Epithelial cell of esophagus (primary cell): ENCODE measurements around the gene TMBIM1.
A peak's percentile ranks its signal among the peaks of the same experiment; 100 is the strongest.

Source experiments
- DNase-seq: peaks from one replicate; pipeline ENCODE4 v3.0.0; 2010; ENCODE audit warnings: low read depth
- H3K4me3 ChIP-seq: 2 replicates; pipeline ENCODE4 v1.5.1; 2011; ENCODE audit warnings: mild to moderate bottlenecking, low read length, control low read depth
- CTCF ChIP-seq: IDR thresholded peaks from 2 replicates; pipeline ENCODE4 v1.5.1; 2011; ENCODE audit warnings: low read depth, mild to moderate bottlenecking, low read length, control low read depth, inconsistent platforms; ENCODE audit not compliant: insufficient read depth; ENCODE audit errors: missing control alignments

TMBIM1 gene

GRCh38 chr2:218323526-218324472, 31.5 kb upstream of the TMBIM1 start:
- no peak for TF ChIP-seq CTCF
- peak; percentile 52 for DNase-seq
- H3K4me3 ChIP-seq, result peak overlapping the region; percentile 41

- DNase-seq, result peak; percentile 50
- peak overlapping the region; percentile 41 for H3K4me3 ChIP-seq
- no peak for TF ChIP-seq CTCF
These were observed 30.6 kb upstream of the TMBIM1 start for GRCh38 chr2:218322768-218323525.

GRCh38 chr2:218320704-218321336, 28.5 kb upstream of the TMBIM1 start:
- no peak overlapping the region for H3K4me3 ChIP-seq

GRCh38 chr2:218319813-218320365, 27.6 kb upstream of the TMBIM1 start:
- no peak overlapping the region for H3K4me3 ChIP-seq
- DNase-seq, result no peak
- TF ChIP-seq CTCF, result no peak

More at GRCh38 chr2:218320704-218321336, 28.5 kb upstream of the TMBIM1 start:
- DNase-seq, result peak; percentile 14
- TF ChIP-seq CTCF, result no peak

- TF ChIP-seq CTCF, result no peak
- no peak overlapping the region for H3K4me3 ChIP-seq
- no peak for DNase-seq
These were observed 25.9 kb upstream of the TMBIM1 start for GRCh38 chr2:218318241-218318640.

- no peak overlapping the region for H3K4me3 ChIP-seq
- DNase-seq, result no peak
- TF ChIP-seq CTCF, result no peak
These were observed 25.5 kb upstream of the TMBIM1 start for GRCh38 chr2:218317835-218318234.
